SH-SY5Y (cell line): ENCODE results near the gene YAF2.

ENCODE experiments used
- GATA2 ChIP-seq: IDR thresholded peaks from 2 replicates; pipeline ENCODE4 v1.6.1; 2011; ENCODE audit warnings: mild to moderate bottlenecking, low read depth, low read length
- GATA3 ChIP-seq: IDR thresholded peaks from 2 replicates; pipeline ENCODE4 v1.6.1; 2011; ENCODE audit warnings: low read depth, mild to moderate bottlenecking, low read length, moderate library complexity

GRCh38 chr12:42283739-42284138 lies 45.7 kb upstream of the YAF2 start:
- TF ChIP-seq GATA2 (no peak), GATA3 (no peak)
